Activated CD8-positive, alpha-beta memory T cell treated with anti-CD3 and anti-CD28 coated beads for 1 hour (primary cell): Measurements from ENCODE around the gene TBC1D9B.
A peak's percentile ranks its signal among the peaks of the same experiment; 100 is the strongest.

Source experiments
- DNase-seq, 2 donors: peaks; one replicate each; pipeline ENCODE4 v3.0.0-alpha.2; 2020; ENCODE audit warnings: low read depth in 1 of 2; ENCODE audit errors: extremely low read depth in 1 of 2

TBC1D9B gene

GRCh38 chr5:179870952-179871351, 36.7 kb downstream of the TBC1D9B start:
- no peak for DNase-seq

GRCh38 chr5:179870403-179870903, 37.2 kb downstream of the TBC1D9B start:
- no peak for DNase-seq

GRCh38 chr5:179869641-179870402, 37.9 kb downstream of the TBC1D9B start:
- DNase-seq, result no peak

- DNase-seq, result no peak
Observed at GRCh38 chr5:179869101-179869500, 38.6 kb downstream of the TBC1D9B start.

GRCh38 chr5:179868541-179868940, 39.2 kb downstream of the TBC1D9B start:
- DNase-seq, result no peak

GRCh38 chr5:179867476-179867875, 40.2 kb downstream of the TBC1D9B start:
- DNase-seq, result no peak

- no peak for DNase-seq
Observed at GRCh38 chr5:179867079-179867465, 40.6 kb downstream of the TBC1D9B start.

- DNase-seq, result no peak
Observed at GRCh38 chr5:179866241-179867078, 41.2 kb downstream of the TBC1D9B start.

- no peak for DNase-seq
Observed at GRCh38 chr5:179865491-179866240, 42.0 kb downstream of the TBC1D9B start.

GRCh38 chr5:179864686-179865085, 43.0 kb downstream of the TBC1D9B start:
- DNase-seq, result no peak

GRCh38 chr5:179863449-179864085, 44.1 kb downstream of the TBC1D9B start:
- no peak for DNase-seq

- no peak for DNase-seq
Observed at GRCh38 chr5:179862891-179863290, 44.8 kb downstream of the TBC1D9B start.

- no peak for DNase-seq
Observed at GRCh38 chr5:179862296-179862695, 45.4 kb downstream of the TBC1D9B start.

- no peak for DNase-seq
Observed at GRCh38 chr5:179860301-179860700, 47.4 kb downstream of the TBC1D9B start.

GRCh38 chr5:179858586-179859427, 48.9 kb downstream of the TBC1D9B start, which contains the start of gene MRNIP:
Gene MRNIP (minus strand): TSS chr5:179858817. CDS start chr5:179858796, 21 bp downstream.
- peak; percentile 66 to 87 for DNase-seq

GRCh38 chr5:179858241-179858585, 49.5 kb downstream of the TBC1D9B start:
- peak; percentile 12 to 33 for DNase-seq

- no peak for DNase-seq
Observed at GRCh38 chr5:179854356-179854755, 53.3 kb downstream of the TBC1D9B start.

- no peak for DNase-seq
Observed at GRCh38 chr5:179852993-179853547, 54.6 kb downstream of the TBC1D9B start.

- no peak for DNase-seq
Observed at GRCh38 chr5:179841621-179842020, 66.1 kb downstream of the TBC1D9B start.
